ENCODE results near the gene PTPN2. TPM values are rescaled to one million over a fixed set of nuclear protein-coding genes. Genes with fewer than 3 reads are reported as not detected.
"Not testable (repeated sequence)": the region's sequence is repeated elsewhere in the genome, so short reads cannot be mapped to it uniquely, and the experiment has no call there.

PTPN2 gene
- total RNA-seq, 3 donors from 2014 or later (not counting 1 experiment from before 2014, with no cell fraction given), result 110 to 115 (median 112) TPM

DNA sequence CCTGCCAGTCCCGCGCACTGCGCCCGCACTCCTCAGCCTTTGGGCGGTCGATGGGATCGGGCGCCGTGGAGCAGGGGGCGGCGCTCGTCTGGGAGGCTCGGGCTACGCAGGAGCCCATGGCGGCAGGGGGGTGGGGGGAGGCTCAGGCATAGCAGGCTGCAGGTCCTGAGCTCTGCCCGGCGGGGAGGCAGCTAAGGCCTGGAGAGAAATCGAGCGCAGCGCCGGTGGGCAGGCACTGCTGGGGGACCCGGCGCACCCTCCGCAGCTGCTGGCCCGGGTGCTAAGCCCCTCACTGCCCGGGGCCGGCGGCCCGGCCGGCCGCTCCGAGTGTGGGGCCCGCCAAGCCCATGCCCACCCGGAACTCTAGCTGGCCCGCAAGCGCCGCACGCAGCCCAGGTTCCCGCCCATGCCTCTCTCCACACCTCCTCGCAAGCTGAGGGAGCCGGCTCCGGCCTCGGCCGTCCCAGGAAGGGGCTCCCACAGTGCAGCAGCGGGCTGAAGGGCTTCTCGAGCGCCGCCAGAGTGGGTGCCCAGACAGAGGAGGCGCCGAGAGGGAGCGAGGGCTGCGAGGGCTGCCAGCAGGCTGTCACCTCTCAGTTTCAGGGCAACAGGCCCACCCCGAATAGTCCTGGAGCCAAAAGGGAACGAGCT lies 107.1 kb downstream of the PTPN2 start:
- intact Hi-C loops (cut with micrococcal nuclease), result no loop called here
- H3K36me3 Mint-ChIP-seq, result no peaks in the 10 kb centered on the region
- DNase-seq (peak in 1 of 2 donors; percentile 11), ATAC-seq (no peak)
- no peak overlapping the region for H3K27ac Mint-ChIP-seq
- TF ChIP-seq, protein P1, sequence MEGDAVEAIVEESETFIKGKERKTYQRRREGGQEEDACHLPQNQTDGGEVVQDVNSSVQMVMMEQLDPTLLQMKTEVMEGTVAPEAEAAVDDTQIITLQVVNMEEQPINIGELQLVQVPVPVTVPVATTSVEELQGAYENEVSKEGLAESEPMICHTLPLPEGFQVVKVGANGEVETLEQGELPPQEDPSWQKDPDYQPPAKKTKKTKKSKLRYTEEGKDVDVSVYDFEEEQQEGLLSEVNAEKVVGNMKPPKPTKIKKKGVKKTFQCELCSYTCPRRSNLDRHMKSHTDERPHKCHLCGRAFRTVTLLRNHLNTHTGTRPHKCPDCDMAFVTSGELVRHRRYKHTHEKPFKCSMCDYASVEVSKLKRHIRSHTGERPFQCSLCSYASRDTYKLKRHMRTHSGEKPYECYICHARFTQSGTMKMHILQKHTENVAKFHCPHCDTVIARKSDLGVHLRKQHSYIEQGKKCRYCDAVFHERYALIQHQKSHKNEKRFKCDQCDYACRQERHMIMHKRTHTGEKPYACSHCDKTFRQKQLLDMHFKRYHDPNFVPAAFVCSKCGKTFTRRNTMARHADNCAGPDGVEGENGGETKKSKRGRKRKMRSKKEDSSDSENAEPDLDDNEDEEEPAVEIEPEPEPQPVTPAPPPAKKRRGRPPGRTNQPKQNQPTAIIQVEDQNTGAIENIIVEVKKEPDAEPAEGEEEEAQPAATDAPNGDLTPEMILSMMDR (IDR thresholded peaks at IDR 0.05), result no peak
- H3K27me3 Mint-ChIP-seq (ENCODE audit: low read depth in 2 of 2), result no peaks in the 10 kb centered on the region
- Histone ChIP-seq H3K36me3 (ENCODE audit: control insufficient read depth, insufficient read depth, low read length) (no peaks in the 10 kb centered on the region), H3K27ac (ENCODE audit: low read length) (no peak overlapping the region), H3K4me3 (ENCODE audit: low read length) (no peak overlapping the region), H3K27me3 (ENCODE audit: control insufficient read depth, insufficient read depth, low read length) (no peaks in the 10 kb centered on the region), H3K4me1 (ENCODE audit: control insufficient read depth, insufficient read depth, low read length) (peaks cover 5% of the 10 kb centered on the region), H3K9me3 (ENCODE audit: control insufficient read depth, insufficient read depth, low read length) (peaks cover 5% of the 10 kb centered on the region)
- H3K4me3 Mint-ChIP-seq, result no peak overlapping the region
- peaks cover 18 to 19% of the 10 kb centered on the region in 2 donors for H3K4me1 Mint-ChIP-seq
- no peaks in the 10 kb centered on the region for H3K9me3 Mint-ChIP-seq
- 86% methylated on average over 54 of the region's 54 CpGs for WGBS (ENCODE audit: insufficient coverage)

DNA sequence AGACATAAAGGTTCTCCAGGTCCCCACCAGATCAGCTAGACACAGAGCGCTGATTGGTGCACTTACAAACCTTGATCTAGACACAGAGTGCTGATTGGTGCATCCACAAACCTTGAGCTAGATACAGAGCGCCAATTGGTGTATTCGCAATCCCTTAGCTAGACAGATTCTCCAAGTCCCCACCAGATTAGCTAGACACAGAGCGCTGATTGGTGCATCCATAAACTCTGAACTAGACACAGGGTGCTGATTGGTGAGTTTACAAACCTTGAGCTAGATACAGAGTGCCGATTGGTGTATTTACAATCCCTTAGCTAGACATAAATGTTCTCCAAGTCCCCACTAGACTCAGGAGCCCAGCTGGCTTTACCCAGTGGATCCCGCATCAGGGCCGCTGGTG lies 107.6 kb downstream of the PTPN2 start:
- H3K27me3 ChIP-seq (ENCODE audit: control insufficient read depth, insufficient read depth, low read length); H3K9me3 ChIP-seq (ENCODE audit: control insufficient read depth, insufficient read depth, low read length); H3K36me3 Mint-ChIP-seq; intact Hi-C loops (cut with micrococcal nuclease); H3K4me3 ChIP-seq (ENCODE audit: low read length); H3K4me1 ChIP-seq (ENCODE audit: control insufficient read depth, insufficient read depth, low read length); H3K9me3 Mint-ChIP-seq; H3K27ac ChIP-seq (ENCODE audit: low read length); ATAC-seq; H3K27me3 Mint-ChIP-seq (ENCODE audit: low read depth in 2 of 2); H3K36me3 ChIP-seq (ENCODE audit: control insufficient read depth, insufficient read depth, low read length): not testable (repeated sequence)
- DNase-seq, result peak in 1 of 2 donors; percentile 10
- WGBS (ENCODE audit: insufficient coverage), result 96% methylated on average over 7 of the region's 7 CpGs
- peak overlapping the region; percentile 35 for H3K4me3 Mint-ChIP-seq
- H3K27ac Mint-ChIP-seq, result peak overlapping the region; percentile 90 to 93
- H3K4me1 Mint-ChIP-seq, result peaks cover 18 to 19% of the 10 kb centered on the region in 2 donors

DNA sequence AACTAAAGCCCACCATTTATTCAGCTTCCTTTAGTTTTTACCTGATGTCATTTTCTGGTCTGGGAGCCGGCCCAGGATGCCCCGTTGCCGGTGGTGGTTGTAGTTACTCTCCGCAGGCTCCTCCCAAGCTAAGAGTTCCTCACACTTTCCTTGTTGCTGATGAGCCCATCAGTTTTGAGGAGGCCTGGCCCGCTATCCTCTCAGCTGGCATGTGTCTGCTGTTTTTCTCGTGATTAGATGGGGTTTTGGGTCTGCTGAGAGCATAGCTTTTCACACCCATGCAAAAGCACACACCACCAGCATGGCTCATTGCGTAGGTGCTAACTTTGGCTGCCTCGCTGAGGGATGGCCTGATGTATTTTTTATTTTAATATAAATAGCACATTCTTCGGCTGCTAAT lies 109.1 kb downstream of the PTPN2 start:
- peaks cover 5% of the 10 kb centered on the region for H3K4me1 ChIP-seq (ENCODE audit: control insufficient read depth, insufficient read depth, low read length)
- WGBS (ENCODE audit: insufficient coverage), result 81% methylated on average over 8 of the region's 9 CpGs
- peaks cover 18 to 19% of the 10 kb centered on the region in 2 donors for H3K4me1 Mint-ChIP-seq
- DNase-seq, result peak; percentile 36 to 67
- H3K36me3 ChIP-seq (ENCODE audit: control insufficient read depth, insufficient read depth, low read length), result no peaks in the 10 kb centered on the region
- no peaks in the 10 kb centered on the region for H3K36me3 Mint-ChIP-seq
- peak overlapping the region; percentile 87 for H3K4me3 Mint-ChIP-seq
- no peaks in the 10 kb centered on the region for H3K9me3 Mint-ChIP-seq
- intact Hi-C loops (cut with micrococcal nuclease), result no loop called here
- H3K27ac ChIP-seq (ENCODE audit: low read length), result peak overlapping the region; percentile 61
- peaks cover 5% of the 10 kb centered on the region for H3K9me3 ChIP-seq (ENCODE audit: control insufficient read depth, insufficient read depth, low read length)
- H3K27ac Mint-ChIP-seq, result peak overlapping the region; percentile 90 to 93
- peak; percentile 82 to 85 (median 83) for ATAC-seq
- TF ChIP-seq, protein P1 (IDR thresholded peaks at IDR 0.05), result no peak
- peak overlapping the region; percentile 42 for H3K4me3 ChIP-seq (ENCODE audit: low read length)
- H3K27me3 ChIP-seq (ENCODE audit: control insufficient read depth, insufficient read depth, low read length), result no peaks in the 10 kb centered on the region
- no peaks in the 10 kb centered on the region for H3K27me3 Mint-ChIP-seq (ENCODE audit: low read depth in 2 of 2)

DNA sequence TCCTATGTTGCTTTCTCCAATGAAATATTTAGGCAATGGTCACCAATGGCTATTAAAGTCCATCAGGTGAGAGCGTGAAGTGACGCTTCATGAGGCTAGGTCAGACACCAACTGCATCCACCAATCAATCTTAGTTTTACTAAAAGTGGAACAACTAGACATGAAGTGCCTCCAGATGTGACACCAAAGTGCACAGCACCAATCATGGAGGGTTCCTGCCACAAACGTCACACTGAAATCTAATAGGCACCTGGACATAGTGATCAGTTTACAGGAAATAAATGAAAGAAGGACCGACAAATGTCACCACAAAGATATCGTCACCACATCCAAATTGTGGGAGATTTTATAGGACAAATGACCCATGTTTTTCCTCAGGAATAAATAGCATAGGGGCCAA lies 110.7 kb downstream of the PTPN2 start:
- ATAC-seq, result no peak
- Histone ChIP-seq H3K27ac (ENCODE audit: low read length) (no peak overlapping the region), H3K27me3 (ENCODE audit: control insufficient read depth, insufficient read depth, low read length) (no peaks in the 10 kb centered on the region), H3K4me3 (ENCODE audit: low read length) (no peak overlapping the region), H3K4me1 (ENCODE audit: control insufficient read depth, insufficient read depth, low read length) (peaks cover 5% of the 10 kb centered on the region), H3K9me3 (ENCODE audit: control insufficient read depth, insufficient read depth, low read length) (peaks cover 5% of the 10 kb centered on the region), H3K36me3 (ENCODE audit: control insufficient read depth, insufficient read depth, low read length) (no peaks in the 10 kb centered on the region)
- intact Hi-C loops (cut with micrococcal nuclease), result no loop called here
- H3K4me1 Mint-ChIP-seq, result peaks cover 19 to 22% of the 10 kb centered on the region in 2 donors
- H3K9me3 Mint-ChIP-seq, result no peaks in the 10 kb centered on the region
- 92% methylated on average over 5 of the region's 5 CpGs for WGBS (ENCODE audit: insufficient coverage)
- no peaks in the 10 kb centered on the region for H3K36me3 Mint-ChIP-seq
- TF ChIP-seq, protein P1 (IDR thresholded peaks at IDR 0.05), result no peak
- H3K4me3 Mint-ChIP-seq, result peak overlapping the region; percentile 22
- H3K27ac Mint-ChIP-seq, result peak overlapping the region in 1 of 2 donors; percentile 58
- no peaks in the 10 kb centered on the region for H3K27me3 Mint-ChIP-seq (ENCODE audit: low read depth in 2 of 2)
- no peak for DNase-seq

Measured in natural killer cell (primary cell).